Measurements from ENCODE around the gene TRIP6. TPM values are rescaled to one million over a fixed set of nuclear protein-coding genes. Genes with fewer than 3 reads are reported as not detected.
A peak's percentile ranks its signal among the peaks of the same experiment; 100 is the strongest.

Gene TRIP6
- total RNA-seq, 1 donor from 2014 or later, result 99.9 TPM

DNA sequence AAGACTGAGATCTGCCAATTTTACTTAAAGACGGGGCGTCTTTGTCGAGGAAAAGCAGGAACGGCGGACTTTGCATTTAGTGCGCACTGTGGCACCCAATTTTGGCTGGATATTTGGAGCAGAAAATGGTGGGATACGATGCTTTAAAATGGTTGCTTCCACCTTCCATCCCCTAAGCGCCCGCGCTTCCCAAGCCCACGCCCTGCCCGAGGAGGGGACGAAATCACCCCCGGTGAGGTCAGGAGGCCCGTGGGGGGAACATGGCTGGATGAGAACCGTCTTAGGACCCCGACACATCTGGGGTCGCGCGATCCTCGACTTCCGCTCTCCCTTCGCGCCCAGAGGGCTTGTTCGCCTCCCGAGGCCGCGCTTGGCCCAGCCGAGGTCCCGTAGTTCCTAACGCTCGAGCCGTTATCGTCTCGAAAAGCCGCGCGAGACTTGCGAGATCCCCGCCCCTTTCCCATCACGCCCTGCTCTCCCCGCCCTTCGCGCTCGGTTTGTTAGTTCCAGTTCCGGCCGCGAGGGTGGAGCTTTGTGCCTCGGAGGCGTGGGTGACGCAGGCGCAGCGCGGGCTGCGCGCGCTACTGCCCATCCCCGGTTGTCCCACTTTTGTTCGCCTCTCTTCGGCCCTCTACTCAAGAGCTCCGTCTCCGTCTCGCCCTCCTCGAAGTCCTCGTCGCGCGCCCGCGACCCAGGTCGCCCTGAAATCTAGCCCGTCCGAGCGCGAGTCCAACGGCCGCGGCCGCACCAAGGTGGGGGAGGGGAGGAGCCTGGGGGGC is 7.6 kb downstream of the TRIP6 start, which contains the start of gene SRRT:
Gene SRRT (plus strand): TSS at position 527 of the 779 bp plus-strand sequence. CDS start 488 bp downstream, outside the sequence.
- Mint-ChIP-seq H3K9me3 (ENCODE audit: unreplicated experiment) (peaks cover under 1% of the 10 kb centered on the region), H3K36me3 (ENCODE audit: low read depth, unreplicated experiment) (peaks cover 24% of the 10 kb centered on the region), H3K27ac (ENCODE audit: unreplicated experiment) (peak within 1 kb of the TSS; percentile 95), H3K27me3 (ENCODE audit: low read depth, unreplicated experiment) (no peaks in the 10 kb centered on the region), H3K4me1 (ENCODE audit: low read depth, unreplicated experiment) (peaks cover 11% of the 10 kb centered on the region), H3K4me3 (ENCODE audit: unreplicated experiment) (peak within 1 kb of the TSS; percentile 95)
- H3K9me3 ChIP-seq (ENCODE audit: insufficient read depth, low read depth, low read length), result no peaks in the 10 kb centered on the region
- peaks cover 52% of the 10 kb centered on the region for H4K20me1 ChIP-seq (ENCODE audit: insufficient read depth, low read length)
- H3K4me2 ChIP-seq (ENCODE audit: low read length), result peak within 1 kb of the TSS; percentile 96
- H3K79me2 ChIP-seq (ENCODE audit: insufficient read depth, low read length), result peaks cover 81% of the 10 kb centered on the region
- no peaks in the 10 kb centered on the region for H3K27me3 ChIP-seq (ENCODE audit: insufficient read depth, low read length)
- DNase-seq (ENCODE audit: low read depth) (peak; percentile 91), FAIRE-seq (no peak)
- peak within 1 kb of the TSS; percentile 85 for H2AFZ ChIP-seq (ENCODE audit: low read depth, low read length)
- H3K4me3 ChIP-seq (ENCODE audit: insufficient read depth, low read depth, low read length), result peak within 1 kb of the TSS; percentile 94
- peaks cover 16% of the 10 kb centered on the region for H3K4me1 ChIP-seq (ENCODE audit: insufficient read depth, low read length)
- peak within 1 kb of the TSS; percentile 98 for H3K9ac ChIP-seq (ENCODE audit: low read length)
- TF ChIP-seq, protein P1, sequence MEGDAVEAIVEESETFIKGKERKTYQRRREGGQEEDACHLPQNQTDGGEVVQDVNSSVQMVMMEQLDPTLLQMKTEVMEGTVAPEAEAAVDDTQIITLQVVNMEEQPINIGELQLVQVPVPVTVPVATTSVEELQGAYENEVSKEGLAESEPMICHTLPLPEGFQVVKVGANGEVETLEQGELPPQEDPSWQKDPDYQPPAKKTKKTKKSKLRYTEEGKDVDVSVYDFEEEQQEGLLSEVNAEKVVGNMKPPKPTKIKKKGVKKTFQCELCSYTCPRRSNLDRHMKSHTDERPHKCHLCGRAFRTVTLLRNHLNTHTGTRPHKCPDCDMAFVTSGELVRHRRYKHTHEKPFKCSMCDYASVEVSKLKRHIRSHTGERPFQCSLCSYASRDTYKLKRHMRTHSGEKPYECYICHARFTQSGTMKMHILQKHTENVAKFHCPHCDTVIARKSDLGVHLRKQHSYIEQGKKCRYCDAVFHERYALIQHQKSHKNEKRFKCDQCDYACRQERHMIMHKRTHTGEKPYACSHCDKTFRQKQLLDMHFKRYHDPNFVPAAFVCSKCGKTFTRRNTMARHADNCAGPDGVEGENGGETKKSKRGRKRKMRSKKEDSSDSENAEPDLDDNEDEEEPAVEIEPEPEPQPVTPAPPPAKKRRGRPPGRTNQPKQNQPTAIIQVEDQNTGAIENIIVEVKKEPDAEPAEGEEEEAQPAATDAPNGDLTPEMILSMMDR (IDR thresholded peaks at IDR 0.05; ENCODE audit: insufficient read depth, low read depth, low read length), result no peak
- no peak for TF ChIP-seq EZH2 (IDR thresholded peaks at IDR 0.05; ENCODE audit: insufficient read depth, low read length)
- peaks cover 42% of the 10 kb centered on the region for H3K36me3 ChIP-seq (ENCODE audit: insufficient read depth, low read length)
- H3K27ac ChIP-seq (ENCODE audit: low read depth, low read length), result peak within 1 kb of the TSS; percentile 94

DNA sequence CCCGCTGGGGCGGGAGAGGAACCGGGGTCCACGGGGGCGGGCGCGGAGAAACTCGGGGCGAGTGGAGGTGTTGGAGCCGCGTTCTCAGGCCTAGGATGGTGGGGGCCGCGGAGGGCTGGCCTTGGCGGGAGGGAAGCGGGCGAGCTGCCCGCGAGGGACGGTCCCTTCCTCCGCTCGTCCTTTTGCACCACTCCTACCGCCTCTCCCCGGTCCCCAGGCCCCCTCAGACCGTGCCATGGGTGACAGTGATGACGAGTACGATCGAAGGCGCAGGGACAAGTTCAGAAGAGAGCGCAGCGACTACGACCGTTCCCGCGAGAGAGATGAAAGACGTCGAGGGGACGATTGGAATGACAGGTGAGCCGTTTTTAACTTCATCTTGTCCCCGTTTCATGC is 8.2 kb downstream of the TRIP6 start:
- peak overlapping the region; percentile 53 for H2AFZ ChIP-seq (ENCODE audit: low read depth, low read length)

More for the DNA sequence above, 8.2 kb downstream of the TRIP6 start:
- Mint-ChIP-seq H3K27ac (ENCODE audit: unreplicated experiment) (peak overlapping the region; percentile 95), H3K36me3 (ENCODE audit: low read depth, unreplicated experiment) (peaks cover 27% of the 10 kb centered on the region), H3K27me3 (ENCODE audit: low read depth, unreplicated experiment) (no peaks in the 10 kb centered on the region), H3K4me3 (ENCODE audit: unreplicated experiment) (peak overlapping the region; percentile 95), H3K9me3 (ENCODE audit: unreplicated experiment) (peaks cover 1% of the 10 kb centered on the region), H3K4me1 (ENCODE audit: low read depth, unreplicated experiment) (peaks cover 9% of the 10 kb centered on the region)
- peak overlapping the region; percentile 94 for H3K4me3 ChIP-seq (ENCODE audit: insufficient read depth, low read depth, low read length)
- H3K36me3 ChIP-seq (ENCODE audit: insufficient read depth, low read length), result peaks cover 45% of the 10 kb centered on the region
- H3K27me3 ChIP-seq (ENCODE audit: insufficient read depth, low read length), result no peaks in the 10 kb centered on the region
- peaks cover 81% of the 10 kb centered on the region for H3K79me2 ChIP-seq (ENCODE audit: insufficient read depth, low read length)
- H3K4me2 ChIP-seq (ENCODE audit: low read length), result peak overlapping the region; percentile 96
- FAIRE-seq (no peak), DNase-seq (ENCODE audit: low read depth) (no peak)
- no peaks in the 10 kb centered on the region for H3K9me3 ChIP-seq (ENCODE audit: insufficient read depth, low read depth, low read length)
- H3K4me1 ChIP-seq (ENCODE audit: insufficient read depth, low read length), result peaks cover 19% of the 10 kb centered on the region
- H3K27ac ChIP-seq (ENCODE audit: low read depth, low read length), result peak overlapping the region; percentile 94
- TF ChIP-seq EZH2 (IDR thresholded peaks at IDR 0.05; ENCODE audit: insufficient read depth, low read length), result no peak
- TF ChIP-seq, protein P1 (IDR thresholded peaks at IDR 0.05; ENCODE audit: insufficient read depth, low read depth, low read length), result no peak
- H3K9ac ChIP-seq (ENCODE audit: low read length), result peak overlapping the region; percentile 98
- peaks cover 53% of the 10 kb centered on the region for H4K20me1 ChIP-seq (ENCODE audit: insufficient read depth, low read length)

Measured in astrocyte (in vitro differentiated cells and primary cell).